Measurements from ENCODE around the gene IQCK.

GRCh38 chr16:19874851-19875546, 156.9 kb downstream of the IQCK start:
- TF ChIP-seq CTCF (IDR thresholded peaks at IDR 0.05) = no peak
- no peak for TF ChIP-seq POLR2A (IDR thresholded peaks at IDR 0.05)
